Esophagus squamous epithelium (tissue), 5 donors: Measurements from ENCODE around the gene CHST11. TPM values are rescaled to one million over a fixed set of nuclear protein-coding genes. Genes with fewer than 3 reads are reported as not detected.
"Not testable (repeated sequence)": the region's sequence is repeated elsewhere in the genome, so short reads cannot be mapped to it uniquely, and the experiment has no call there.

Source experiments
- DNase-seq: peaks from one replicate; lab custom pipeline; 2025; lab: John Stamatoyannopoulos, UW
- H3K27ac ChIP-seq, 4 donors: fragments of 200-600 bp; sonication (generic); one replicate each; pipeline ENCODE4 v1.5.1; 2016 to 2019; ENCODE audit warnings: mild to moderate bottlenecking in 1 of 4
- H3K27me3 ChIP-seq, 4 donors: fragments of 200-600 bp; sonication (generic); 1 replicate in 3 of 4; 2 replicates in 1 of 4; pipeline versions ENCODE4 v1.5.1 to v1.6.0; 2017 to 2021; ENCODE audit warnings: antibody characterized with exemption in 1 of 4
- H3K36me3 ChIP-seq, 3 donors: fragments of 200-600 bp; sonication (generic); one replicate each; pipeline ENCODE4 v1.5.1; 2016 to 2019
- H3K4me1 ChIP-seq, 3 donors: fragments of 200-600 bp; sonication (generic); one replicate each; pipeline ENCODE4 v1.5.1; 2017 to 2019
- H3K4me3 ChIP-seq, 4 donors: fragments of 200-600 bp; sonication (generic); 1 replicate in 3 of 4; 2 replicates in 1 of 4; pipeline ENCODE4 v1.5.1; 2016 to 2019; ENCODE audit warnings: mild to moderate bottlenecking in 2 of 4, moderate library complexity in 1 of 4
- H3K9me3 ChIP-seq, 3 donors: fragments of 200-600 bp; sonication (generic); one replicate each; pipeline ENCODE4 v1.5.1; 2016 to 2019
- POLR2A ChIP-seq, 4 donors: fragments of 450-650 bp; IDR thresholded peaks; one replicate each; pipeline ENCODE4 v1.6.1; 2017; ENCODE audit warnings: antibody characterized with exemption in 4 of 4, mild to moderate bottlenecking in 4 of 4, moderate library complexity in 3 of 4
- WGBS, 2 donors: methylation state at CpG; one replicate each; pipeline ENCODE4 v1.1.5; 2018; 5-methylcytosine and 5-hydroxymethylcytosine counted together
- intact Hi-C: fragments of 100-400 bp; cut with DNase I; formaldehyde crosslinking; loops from one replicate; pipeline ENCODE4 v1.15.0; 2022
- total RNA-seq, 4 donors: library from RNA; depleted of rRNA; stranded (reverse); fragments of >200 nt; gene quantifications; one replicate each; pipeline ENCODE4 v1.1.0, GENCODE V29; 2016
- TF ChIP-seq, protein P1 (sequence below), 6 experiments: fragments of 450-650 bp in 4 of 6; fragments of 200-600 bp in 2 of 6; sonication (generic) in 2 of 6; IDR thresholded peaks; one replicate each; pipeline ENCODE4 v1.5.1; 2016 to 2019; ENCODE audit warnings: antibody characterized with exemption in 6 of 6, mild to moderate bottlenecking in 4 of 6, moderate library complexity in 4 of 6
- donor health status: DM: yes; HTN: yes; CAD: no.

The CHST11 gene
- total RNA-seq, 4 donors from 2014 or later: 6.3 to 12.6 (median 10.3) TPM

- Histone ChIP-seq H3K9me3 (peaks cover 0 to 3% (median 0%) of the 10 kb centered on the region in 3 donors), H3K36me3 (no peaks in the 10 kb centered on the region), H3K4me3 (no peak overlapping the region), H3K27ac (peak overlapping the region in 1 of 4 donors; percentile 16), H3K27me3 (no peaks in the 10 kb centered on the region), H3K4me1 (peaks cover 0 to 21% (median 0%) of the 10 kb centered on the region in 3 donors)
- 68 to 69% methylated on average over 8 of the region's 8 CpGs for WGBS, 2 donors
- intact Hi-C loops: no loop called here
- peak; percentile 16 for DNase-seq
- TF ChIP-seq, protein P1, sequence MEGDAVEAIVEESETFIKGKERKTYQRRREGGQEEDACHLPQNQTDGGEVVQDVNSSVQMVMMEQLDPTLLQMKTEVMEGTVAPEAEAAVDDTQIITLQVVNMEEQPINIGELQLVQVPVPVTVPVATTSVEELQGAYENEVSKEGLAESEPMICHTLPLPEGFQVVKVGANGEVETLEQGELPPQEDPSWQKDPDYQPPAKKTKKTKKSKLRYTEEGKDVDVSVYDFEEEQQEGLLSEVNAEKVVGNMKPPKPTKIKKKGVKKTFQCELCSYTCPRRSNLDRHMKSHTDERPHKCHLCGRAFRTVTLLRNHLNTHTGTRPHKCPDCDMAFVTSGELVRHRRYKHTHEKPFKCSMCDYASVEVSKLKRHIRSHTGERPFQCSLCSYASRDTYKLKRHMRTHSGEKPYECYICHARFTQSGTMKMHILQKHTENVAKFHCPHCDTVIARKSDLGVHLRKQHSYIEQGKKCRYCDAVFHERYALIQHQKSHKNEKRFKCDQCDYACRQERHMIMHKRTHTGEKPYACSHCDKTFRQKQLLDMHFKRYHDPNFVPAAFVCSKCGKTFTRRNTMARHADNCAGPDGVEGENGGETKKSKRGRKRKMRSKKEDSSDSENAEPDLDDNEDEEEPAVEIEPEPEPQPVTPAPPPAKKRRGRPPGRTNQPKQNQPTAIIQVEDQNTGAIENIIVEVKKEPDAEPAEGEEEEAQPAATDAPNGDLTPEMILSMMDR (IDR thresholded peaks at IDR 0.05): no peak
- TF ChIP-seq POLR2A (IDR thresholded peaks at IDR 0.05): no peak
Measured at GRCh38 chr12:104569346-104570173, 112.8 kb downstream of the CHST11 start.

GRCh38 chr12:104570174-104570907 is 113.6 kb downstream of the CHST11 start:
- Histone ChIP-seq H3K4me3 (no peak overlapping the region), H3K9me3 (no peaks in the 10 kb centered on the region), H3K4me1 (peaks cover 0 to 21% (median 0%) of the 10 kb centered on the region in 3 donors), H3K27ac (peak overlapping the region in 1 of 4 donors; percentile 16), H3K27me3 (no peaks in the 10 kb centered on the region), H3K36me3 (no peaks in the 10 kb centered on the region)
- 66 to 69% methylated on average over 12 of the region's 12 CpGs for WGBS, 2 donors
- intact Hi-C loops: no loop called here
- no peak for DNase-seq
- no peak for TF ChIP-seq POLR2A (IDR thresholded peaks at IDR 0.05)

GRCh38 chr12:104571328-104571727 is 114.6 kb downstream of the CHST11 start:
- Histone ChIP-seq H3K9me3 (no peaks in the 10 kb centered on the region), H3K4me3 (no peak overlapping the region), H3K36me3 (no peaks in the 10 kb centered on the region), H3K4me1 (peaks cover 0 to 16% (median 0%) of the 10 kb centered on the region in 3 donors), H3K27ac (no peak overlapping the region), H3K27me3 (no peaks in the 10 kb centered on the region)
- intact Hi-C loops: no loop called here
- no peak for DNase-seq
- WGBS, 2 donors: 54% methylated on average over 7 of the region's 8 CpGs; no CpG with 5 or more reads in 1 of the 2 donors
- no peak for TF ChIP-seq POLR2A (IDR thresholded peaks at IDR 0.05)
- TF ChIP-seq, protein P1 (IDR thresholded peaks at IDR 0.05): no peak

DNA sequence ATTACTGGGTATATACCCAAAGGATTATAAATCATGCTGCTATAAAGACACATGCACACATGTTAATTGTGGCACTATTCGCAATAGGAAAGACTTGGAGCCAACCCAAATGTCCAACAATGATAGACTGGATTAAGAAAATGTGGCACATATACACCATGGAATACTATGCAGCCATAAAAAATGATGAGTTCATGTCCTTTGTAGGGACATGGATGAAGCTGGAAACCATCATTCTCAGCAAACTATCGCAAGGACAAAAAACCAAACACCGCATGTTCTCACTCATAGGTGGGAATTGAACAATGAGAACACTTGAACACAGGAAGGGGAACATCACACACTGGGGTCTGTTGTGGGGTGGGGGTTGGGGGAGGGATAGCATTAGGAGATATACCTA is 117.6 kb downstream of the CHST11 start:
- H3K36me3 ChIP-seq, H3K4me3 ChIP-seq, intact Hi-C loops, H3K27ac ChIP-seq, H3K9me3 ChIP-seq, DNase-seq, H3K27me3 ChIP-seq: not testable (repeated sequence)
- peaks cover 0 to 16% (median 0%) of the 10 kb centered on the region in 3 donors for H3K4me1 ChIP-seq
- WGBS, 2 donors: 88 to 100% methylated on average over 1 of the region's 3 CpGs

DNA sequence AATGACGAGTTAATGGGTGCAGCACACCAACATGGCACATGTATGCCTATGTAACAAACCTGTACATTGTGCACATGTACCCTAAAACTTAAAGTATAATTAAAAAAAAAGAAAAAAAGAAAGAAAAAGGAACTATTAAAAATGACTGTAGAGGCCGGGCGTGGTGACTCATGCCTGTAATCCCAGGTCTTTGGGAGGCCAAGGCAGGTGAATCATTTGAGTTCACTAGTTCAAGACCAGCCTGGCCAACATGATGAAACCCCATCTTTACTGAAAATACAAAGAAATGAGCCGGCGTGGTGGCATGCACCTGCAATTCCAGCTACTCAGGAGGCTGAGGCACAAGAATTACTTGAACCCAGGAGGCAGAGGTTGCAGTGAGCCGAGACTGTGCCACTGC is 118.0 kb downstream of the CHST11 start:
- WGBS, 2 donors: 47 to 58% methylated on average over 6 of the region's 6 CpGs
- H3K9me3 ChIP-seq, H3K4me3 ChIP-seq, H3K36me3 ChIP-seq, H3K27me3 ChIP-seq, H3K27ac ChIP-seq, DNase-seq, intact Hi-C loops: not testable (repeated sequence)
- H3K4me1 ChIP-seq: peaks cover 0 to 15% (median 0%) of the 10 kb centered on the region in 3 donors

- TF ChIP-seq, protein P1 (IDR thresholded peaks at IDR 0.05): no peak
- TF ChIP-seq POLR2A (IDR thresholded peaks at IDR 0.05): no peak
- intact Hi-C loops: no loop called here
- WGBS, 2 donors: 90 to 95% methylated on average over 12 of the region's 12 CpGs
Measured at GRCh38 chr12:104575442-104576186, 118.9 kb downstream of the CHST11 start.

More at GRCh38 chr12:104575442-104576186, 118.9 kb downstream of the CHST11 start:
- Histone ChIP-seq H3K27ac (no peak overlapping the region), H3K4me1 (peaks cover 0 to 10% (median 6%) of the 10 kb centered on the region in 3 donors), H3K4me3 (no peak overlapping the region), H3K27me3 (no peaks in the 10 kb centered on the region), H3K9me3 (no peaks in the 10 kb centered on the region), H3K36me3 (no peaks in the 10 kb centered on the region)
- DNase-seq: no peak
